Endothelial cell of umbilical vein (primary cell): ENCODE results near the gene BLOC1S3. TPM values are rescaled to one million over a fixed set of nuclear protein-coding genes. Genes with fewer than 3 reads are reported as not detected.

Experiments
- BruUV-seq: library from RNA; stranded (reverse); fragments of 400-500 nt; replicated peaks from 2 replicates; lab custom pipeline; 2021; lab: Mats Ljungman, UMichigan
- CTCF ChIA-PET: fragments of 300-600, 350-600 bp; sonication (Branson Sonifier 250); formaldehyde crosslinking; loops from one replicate; lab custom pipeline; 2021; ENCODE audit warnings: antibody characterized with exemption, inconsistent platforms; lab: Charles Lee
- POLR2A ChIA-PET: fragments of 300-600, 350-600 bp; sonication (Branson Sonifier 250); formaldehyde crosslinking; loops from one replicate; lab custom pipeline; 2021; ENCODE audit warnings: antibody characterized with exemption, inconsistent platforms; lab: Charles Lee
- DNase-seq: peaks from one replicate; pipeline ENCODE4 v3.0.0-alpha.2; 2011; ENCODE audit warnings: low read depth, low spot score
- FAIRE-seq: peaks from 2 replicates; lab custom pipeline; 2011; peaks lifted over from hg19 to GRCh38; lab: Jason Lieb, UNC
- H2AFZ ChIP-seq: 2 replicates; pipeline ENCODE4 v1.6.0; 2012; ENCODE audit warnings: low read depth, low read length, control low read depth, inconsistent platforms
- H3K27ac ChIP-seq: 2 replicates; pipeline ENCODE4 v1.5.1; 2011; ENCODE audit warnings: low read depth, mild to moderate bottlenecking, control low read depth, low read length, moderate library complexity; ENCODE audit not compliant: insufficient read depth
- H3K27me3 ChIP-seq, 2 experiments: 2 replicates each; pipeline versions ENCODE4 v1.6.0 to v1.6.1; 2011; ENCODE audit warnings: low read length in 2 of 2, mixed read lengths in 1 of 2; ENCODE audit not compliant: control insufficient read depth in 2 of 2, insufficient read depth in 2 of 2
- H3K36me3 ChIP-seq, 2 experiments: 2 replicates in 1 of 2; 3 replicates in 1 of 2; pipeline ENCODE4 v1.5.1; 2011; ENCODE audit warnings: low read length in 2 of 2, mild to moderate bottlenecking in 1 of 2, moderate library complexity in 1 of 2; ENCODE audit not compliant: control insufficient read depth in 2 of 2, insufficient read depth in 2 of 2; ENCODE audit errors: extremely low read depth in 1 of 2
- H3K4me1 ChIP-seq: 3 replicates; pipeline ENCODE4 v1.5.1; 2011; ENCODE audit warnings: mild to moderate bottlenecking, low read length; ENCODE audit not compliant: control insufficient read depth, insufficient read depth; ENCODE audit errors: extremely low read depth
- H3K4me2 ChIP-seq: 2 replicates; pipeline ENCODE4 v1.6.1; 2011; ENCODE audit warnings: low read length, control low read depth, mixed read lengths; ENCODE audit not compliant: insufficient read depth
- H3K4me3 ChIP-seq, 3 experiments: fragments of 200-600 bp in 1 of 3; sonication (generic), shearing (Covaris generic) in 1 of 3; replicated peaks in 1 of 3; 2 replicates each; pipeline ENCODE4 v1.5.1; 2011 to 2016; ENCODE audit warnings: control low read depth in 3 of 3, low read length in 3 of 3, mild to moderate bottlenecking in 2 of 3, inconsistent platforms in 1 of 3, low read depth in 1 of 3, moderate library complexity in 1 of 3; ENCODE audit not compliant: insufficient read depth in 1 of 3
- H3K79me2 ChIP-seq: 2 replicates; pipeline ENCODE4 v1.6.0; 2012; ENCODE audit warnings: low read length, inconsistent platforms; ENCODE audit not compliant: control insufficient read depth, insufficient read depth
- H3K9ac ChIP-seq: replicated peaks from 2 replicates; pipeline ENCODE3; 2011; ENCODE audit warnings: low read length, control low read depth; ENCODE audit not compliant: insufficient read depth; ENCODE audit errors: extremely low read depth
- H3K9me1 ChIP-seq: replicated peaks from 3 replicates; pipeline ENCODE4 v1.6.0; 2011; ENCODE audit warnings: mild to moderate bottlenecking, low read length; ENCODE audit not compliant: control insufficient read depth, insufficient read depth; ENCODE audit errors: extremely low read depth
- H3K9me3 ChIP-seq: replicated peaks from 2 replicates; pipeline ENCODE4 v1.5.1; 2012; ENCODE audit warnings: low read length, inconsistent platforms; ENCODE audit not compliant: control insufficient read depth, insufficient read depth
- H4K20me1 ChIP-seq: replicated peaks from 2 replicates; pipeline ENCODE3; 2011; ENCODE audit warnings: mild to moderate bottlenecking, low read length; ENCODE audit not compliant: control insufficient read depth, insufficient read depth; ENCODE audit errors: extremely low read depth
- CTCF ChIP-seq, 2 donors: IDR thresholded peaks; 1 replicate in 1 of 2; 2 replicates in 1 of 2; pipeline ENCODE4 v1.5.1; 2011; ENCODE audit warnings: low read length in 2 of 2, mild to moderate bottlenecking in 2 of 2, moderate library complexity in 2 of 2, control low read depth in 1 of 2, inconsistent platforms in 1 of 2, low read depth in 1 of 2; ENCODE audit not compliant: insufficient read depth in 1 of 2; ENCODE audit errors: extremely low read depth in 1 of 2
- EZH2 ChIP-seq: IDR thresholded peaks from 2 replicates; pipeline ENCODE4 v1.6.1; 2012; ENCODE audit warnings: borderline replicate concordance, low read depth, mild to moderate bottlenecking, moderate library complexity, low read length, inconsistent platforms; ENCODE audit not compliant: severe bottlenecking
- FOS ChIP-seq: IDR thresholded peaks from 2 replicates; pipeline ENCODE4 v1.6.1; 2011; ENCODE audit warnings: mild to moderate bottlenecking, low read length, moderate library complexity, borderline replicate concordance; ENCODE audit not compliant: insufficient read depth
- GATA2 ChIP-seq: IDR thresholded peaks from 2 replicates; pipeline ENCODE4 v1.7.0; 2011; ENCODE audit warnings: low read depth, mild to moderate bottlenecking, moderate library complexity, mixed read lengths, low read length; ENCODE audit not compliant: insufficient read length, insufficient read depth
- JUN ChIP-seq: IDR thresholded peaks from 2 replicates; pipeline ENCODE4 v1.6.1; 2011; ENCODE audit warnings: borderline replicate concordance, low read depth; ENCODE audit not compliant: insufficient read length, insufficient read depth
- MAX ChIP-seq: IDR thresholded peaks from 2 replicates; pipeline ENCODE4 v1.6.1; 2011; ENCODE audit not compliant: insufficient read depth, insufficient read length
- MYC ChIP-seq: IDR thresholded peaks from one replicate; pipeline ENCODE4 v1.6.1; 2011; ENCODE audit warnings: mild to moderate bottlenecking, low read depth, low read length
- POLR2A ChIP-seq: IDR thresholded peaks from 2 replicates; pipeline ENCODE4 v1.6.1; 2012; ENCODE audit warnings: low read depth, mild to moderate bottlenecking, control low read depth, low read length
- POLR2AphosphoS5 ChIP-seq: IDR thresholded peaks from 2 replicates; pipeline ENCODE4 v1.6.1; 2012; ENCODE audit warnings: low read depth, mild to moderate bottlenecking, control low read depth, low read length, moderate library complexity; ENCODE audit not compliant: insufficient read depth
- dilution Hi-C: fragments of 300-500 bp; cut with MboI; formaldehyde crosslinking; loops from one replicate; pipeline ENCODE4 v1.15.0; 2019; ENCODE audit warnings: low sequenced_read_pairs; ENCODE audit not compliant: extremely low pct_ligation_motif_present
- intact Hi-C: fragments of 100-400 bp; cut with micrococcal nuclease; formaldehyde crosslinking; loops from one replicate; pipeline ENCODE4 v1.10.0; 2022
- polyA plus RNA-seq, 4 experiments: library from polyadenylated mRNA; depleted of rRNA in 3 of 4; stranded (reverse) in 3 of 4; unstranded in 1 of 4; fragments of >200 nt; gene quantifications; 2 replicates each; pipeline versions ENCODE4 v1.2.1 to v1.2.3, GENCODE V29; 2011 to 2012; ENCODE audit warnings: missing spikeins in 1 of 4
- total RNA-seq: library from RNA; stranded (reverse); gene quantifications from 2 replicates; pipeline ENCODE4 v1.2.3, GENCODE V29; 2021

BLOC1S3 gene
- total and polyA plus RNA-seq, 2 donors (not counting 3 experiments of a cell fraction or from before 2014, with no cell fraction given): 13.6 to 17.4 TPM

- DNase-seq (no peak), FAIRE-seq (no peak)
- dilution Hi-C loops (no loop called here), intact Hi-C loops (no loop called here)
- ChIA-PET POLR2A (no interaction called here), CTCF (no interaction called here)
- Histone ChIP-seq H3K4me3 (no peak overlapping the region), H3K27ac (no peak overlapping the region), H4K20me1 (no peaks in the 10 kb centered on the region), H2AFZ (no peak overlapping the region), H3K36me3 (peaks cover 2 to 14% of the 10 kb centered on the region in 2 experiments), H3K79me2 (peaks cover 2% of the 10 kb centered on the region), H3K27me3 (no peaks in the 10 kb centered on the region), H3K9me3 (no peaks in the 10 kb centered on the region), H3K4me2 (no peak overlapping the region), H3K9me1 (no peaks in the 10 kb centered on the region), H3K9ac (no peak overlapping the region), H3K4me1 (no peaks in the 10 kb centered on the region)
- no TSS peak for BruUV-seq
- no peak for TF ChIP-seq CTCF (IDR thresholded peaks at IDR 0.05; ENCODE audit: extremely low read depth in 1 of 2, insufficient read depth in 1 of 2, low read depth in 1 of 2, low read length in 2 of 2)
- TF ChIP-seq FOS: no peak
- no peak for TF ChIP-seq POLR2AphosphoS5
- no peak for TF ChIP-seq POLR2A
- TF ChIP-seq MAX: no peak
- no peak for TF ChIP-seq GATA2
- no peak for TF ChIP-seq EZH2
- TF ChIP-seq JUN: no peak
- TF ChIP-seq MYC: no peak
Measured at GRCh38 chr19:45139286-45140143, 39.1 kb upstream of the BLOC1S3 start.
